H9 (cell line): ENCODE results near the gene DGUOK. TPM values are rescaled to one million over a fixed set of nuclear protein-coding genes. Genes with fewer than 3 reads are reported as not detected.

Experiments
- DNase-seq: peaks from one replicate; pipeline ENCODE4 v3.0.0-alpha.2; 2017
- H2AFZ ChIP-seq: one replicate; pipeline ENCODE4 v1.6.1; 2013; ENCODE audit warnings: mild to moderate bottlenecking, low read length, control low read depth, moderate library complexity
- H2AK5ac ChIP-seq: 2 replicates; pipeline ENCODE4 v1.6.1; 2013; ENCODE audit warnings: low read length, control low read depth, mixed read lengths; ENCODE audit not compliant: insufficient read length
- H2BK120ac ChIP-seq: one replicate; pipeline ENCODE4 v1.6.1; 2013; ENCODE audit warnings: low read depth, mild to moderate bottlenecking, low read length, control low read depth, inconsistent platforms; ENCODE audit not compliant: poor library complexity, severe bottlenecking
- H2BK12ac ChIP-seq: 2 replicates; pipeline ENCODE4 v1.6.1; 2013; ENCODE audit warnings: low read length, control low read depth, mixed read lengths, low read depth; ENCODE audit not compliant: insufficient read length
- H2BK15ac ChIP-seq: 2 replicates; pipeline ENCODE4 v1.6.1; 2013; ENCODE audit warnings: low read depth, low read length, control low read depth
- H2BK20ac ChIP-seq: one replicate; pipeline ENCODE4 v1.6.1; 2013; ENCODE audit warnings: low read depth, mild to moderate bottlenecking, low read length, control low read depth, inconsistent platforms; ENCODE audit not compliant: poor library complexity, severe bottlenecking
- H2BK5ac ChIP-seq: 2 replicates; pipeline ENCODE4 v1.6.1; 2013; ENCODE audit warnings: low read length, control low read depth, mixed read lengths; ENCODE audit not compliant: insufficient read length
- H3K14ac ChIP-seq: 2 replicates; pipeline ENCODE4 v1.6.1; 2013; ENCODE audit warnings: low read length, control low read depth; ENCODE audit not compliant: insufficient read depth
- H3K18ac ChIP-seq: 2 replicates; pipeline ENCODE4 v1.6.1; 2013; ENCODE audit warnings: low read depth, mild to moderate bottlenecking, mixed read lengths, low read length, control low read depth; ENCODE audit not compliant: insufficient read length
- H3K23ac ChIP-seq: 2 replicates; pipeline ENCODE4 v1.6.1; 2013; ENCODE audit warnings: low read length, control low read depth, mixed read lengths, low read depth; ENCODE audit not compliant: insufficient read length
- H3K23me2 ChIP-seq: 2 replicates; pipeline ENCODE4 v1.6.1; 2013; ENCODE audit warnings: low read depth, mild to moderate bottlenecking, mixed read lengths, low read length, control low read depth; ENCODE audit not compliant: insufficient read length, poor library complexity, severe bottlenecking
- H3K27ac ChIP-seq: 2 replicates; pipeline ENCODE4 v1.5.1; 2013; ENCODE audit warnings: low read length, control low read depth, mixed read lengths, low read depth; ENCODE audit not compliant: insufficient read length
- H3K27me3 ChIP-seq: 2 replicates; pipeline ENCODE4 v1.6.1; 2013; ENCODE audit warnings: low read length, control low read depth, inconsistent platforms; ENCODE audit not compliant: insufficient read depth
- H3K4ac ChIP-seq: 2 replicates; pipeline ENCODE4 v1.6.1; 2013; ENCODE audit warnings: low read depth, mild to moderate bottlenecking, control low read depth, inconsistent platforms, low read length, moderate library complexity
- H3K4me1 ChIP-seq: 2 replicates; pipeline ENCODE4 v1.6.1; 2013; ENCODE audit warnings: low read length, control low read depth, inconsistent platforms; ENCODE audit not compliant: insufficient read depth
- H3K4me2 ChIP-seq: 2 replicates; pipeline ENCODE4 v1.6.1; 2013; ENCODE audit warnings: low read length, control low read depth, mixed read lengths; ENCODE audit not compliant: insufficient read length, insufficient read depth
- H3K56ac ChIP-seq: 2 replicates; pipeline ENCODE4 v1.6.1; 2013; ENCODE audit warnings: low read depth, mild to moderate bottlenecking, mixed read lengths, low read length, control low read depth; ENCODE audit not compliant: insufficient read length
- H3K79me1 ChIP-seq: 2 replicates; pipeline ENCODE4 v1.6.1; 2013; ENCODE audit warnings: low read depth, mild to moderate bottlenecking, moderate library complexity, low read length, control low read depth, inconsistent platforms; ENCODE audit not compliant: insufficient read depth, poor library complexity, severe bottlenecking
- H3K79me2 ChIP-seq: 2 replicates; pipeline ENCODE4 v1.6.1; 2013; ENCODE audit warnings: low read length, control low read depth, inconsistent platforms; ENCODE audit not compliant: insufficient read depth
- H3K9ac ChIP-seq: 2 replicates; pipeline ENCODE4 v1.6.1; 2013; ENCODE audit warnings: low read length, control low read depth, mixed read lengths; ENCODE audit not compliant: insufficient read length; ENCODE audit errors: extremely low read depth
- H3K9me3 ChIP-seq: one replicate; pipeline ENCODE4 v1.6.1; 2013; ENCODE audit warnings: low read depth, low read length, inconsistent platforms; ENCODE audit not compliant: control insufficient read depth
- H3T11ph ChIP-seq: one replicate; pipeline ENCODE4 v1.6.1; 2013; ENCODE audit warnings: mild to moderate bottlenecking, low read length, control low read depth, inconsistent platforms
- H4K20me1 ChIP-seq: one replicate; pipeline ENCODE4 v1.6.1; 2013; ENCODE audit not compliant: control insufficient read depth, insufficient read length, insufficient read depth
- H4K5ac ChIP-seq: 2 replicates; pipeline ENCODE4 v1.6.1; 2013; ENCODE audit warnings: low read depth, mild to moderate bottlenecking, mixed read lengths, low read length, control low read depth; ENCODE audit not compliant: insufficient read length
- H4K8ac ChIP-seq: replicated peaks from 2 replicates; pipeline ENCODE4 v1.6.1; 2013; ENCODE audit warnings: low read length, control low read depth, mixed read lengths, low read depth; ENCODE audit not compliant: insufficient read length
- H4K91ac ChIP-seq: 2 replicates; pipeline ENCODE4 v1.6.1; 2013; ENCODE audit warnings: low read depth, mild to moderate bottlenecking, moderate library complexity, mixed read lengths, low read length, control low read depth; ENCODE audit not compliant: insufficient read length
- H3K27ac Mint-ChIP-seq, 3 experiments: 2 replicates in 2 of 3; 3 replicates in 1 of 3; pipeline ENCODE4 v1.8.0; 2020 to 2021; ENCODE audit warnings: mixed read lengths in 3 of 3, mild to moderate bottlenecking in 1 of 3, moderate library complexity in 1 of 3
- H3K27me3 Mint-ChIP-seq: 2 replicates; pipeline ENCODE4 v1.8.0; 2021; ENCODE audit warnings: low read depth, mild to moderate bottlenecking, moderate library complexity, mixed read lengths
- H3K36me3 Mint-ChIP-seq, 3 experiments: 2 replicates in 2 of 3; 3 replicates in 1 of 3; pipeline ENCODE4 v1.8.0; 2020 to 2021; ENCODE audit warnings: low read depth in 3 of 3, mixed read lengths in 3 of 3; ENCODE audit not compliant: insufficient read depth in 1 of 3
- H3K4me1 Mint-ChIP-seq, 2 experiments: 2 replicates each; pipeline ENCODE4 v1.8.0; 2020; ENCODE audit warnings: mixed read lengths in 2 of 2
- H3K4me3 Mint-ChIP-seq, 2 experiments: 2 replicates in 1 of 2; 3 replicates in 1 of 2; pipeline ENCODE4 v1.8.0; 2020 to 2021; ENCODE audit warnings: mild to moderate bottlenecking in 2 of 2, mixed read lengths in 2 of 2, moderate library complexity in 1 of 2
- H3K9me3 Mint-ChIP-seq, 2 experiments: 2 replicates in 1 of 2; 3 replicates in 1 of 2; pipeline ENCODE4 v1.8.0; 2020; ENCODE audit warnings: mild to moderate bottlenecking in 2 of 2, mixed read lengths in 2 of 2, moderate library complexity in 1 of 2
- CTCF ChIP-seq: fragments of 200-600 bp; sonication (generic); conservative IDR thresholded peaks from 3 replicates; pipeline ENCODE4 v1.8.0; 2021; ENCODE audit warnings: antibody characterized with exemption, mild to moderate bottlenecking
- WGBS: extraction: QIAGEN DNeasy Blood & Tissue Kit; methylation state at CpG from one replicate; pipeline ENCODE4 v1.1.7; 2013; ENCODE audit warnings: missing lambda C conversion rate, low lambda C conversion rate, mixed read lengths; ENCODE audit not compliant: insufficient read length; ENCODE audit errors: extremely low coverage; 5-methylcytosine and 5-hydroxymethylcytosine counted together
- total RNA-seq: library from RNA; stranded (reverse); gene quantifications from 2 replicates; pipeline ENCODE4 v1.2.1, GENCODE V29; 2021

Gene DGUOK
- total RNA-seq, 1 experiment from 2014 or later: 98.5 TPM

DNA sequence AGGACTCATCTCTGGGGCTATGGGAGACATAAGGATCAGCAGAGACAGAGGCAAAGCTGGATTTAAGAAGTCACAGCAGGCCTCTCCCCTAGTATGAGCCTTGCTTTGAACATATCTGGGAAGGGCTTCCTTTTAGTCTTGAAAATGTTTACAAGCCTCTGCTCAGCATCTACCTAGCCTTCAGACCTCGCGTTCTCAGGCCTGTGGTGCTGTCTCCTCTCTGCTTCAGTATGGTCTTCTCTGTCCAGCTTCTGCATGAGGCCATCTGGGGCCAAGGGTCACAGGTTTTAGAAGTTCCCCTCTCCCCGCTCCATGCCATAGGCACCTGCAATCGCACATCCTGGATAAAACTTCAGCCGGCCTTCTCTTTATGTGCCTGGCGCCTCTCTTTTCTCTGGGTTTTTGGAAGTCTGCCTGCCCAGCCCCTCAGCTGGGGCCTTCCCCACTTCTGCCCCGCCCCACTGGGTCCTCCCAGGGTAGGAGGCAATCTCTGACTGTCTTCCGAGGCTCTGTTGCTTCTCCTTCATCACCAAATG, 26.8 kb upstream of the DGUOK start:
- no peak overlapping the region for H3K4me3 Mint-ChIP-seq
- Histone ChIP-seq H3K9ac (no peak overlapping the region), H3T11ph (no peak overlapping the region), H3K23ac (no peak overlapping the region), H2AK5ac (no peak overlapping the region), H3K18ac (no peak overlapping the region), H4K91ac (no peak overlapping the region), H4K5ac (no peak overlapping the region), H4K20me1 (no peaks in the 10 kb centered on the region), H3K4me1 (no peaks in the 10 kb centered on the region), H2BK5ac (no peak overlapping the region), H3K23me2 (no peaks in the 10 kb centered on the region), H2BK20ac (no peak overlapping the region), H3K14ac (no peak overlapping the region), H3K27me3 (no peaks in the 10 kb centered on the region), H3K4me2 (no peak overlapping the region), H3K79me2 (no peaks in the 10 kb centered on the region), H2BK120ac (no peak overlapping the region), H2BK12ac (no peak overlapping the region), H4K8ac (no peak overlapping the region), H3K27ac (no peak overlapping the region), H3K79me1 (no peaks in the 10 kb centered on the region), H3K9me3 (no peaks in the 10 kb centered on the region), H3K4ac (no peak overlapping the region), H2BK15ac (no peak overlapping the region), H2AFZ (no peak overlapping the region), H3K56ac (no peak overlapping the region)
- H3K27ac Mint-ChIP-seq: no peak overlapping the region
- H3K4me1 Mint-ChIP-seq: peaks cover 4 to 6% of the 10 kb centered on the region in 2 experiments; a peak in 1 of 4 replicates
- no CpG with 5 or more reads among the region's 8 CpGs for WGBS
- peaks cover 8% of the 10 kb centered on the region for H3K27me3 Mint-ChIP-seq
- no peaks in the 10 kb centered on the region; a peak in 1 of 7 replicates for H3K36me3 Mint-ChIP-seq
- no peaks in the 10 kb centered on the region for H3K9me3 Mint-ChIP-seq
- no peak for TF ChIP-seq CTCF
- DNase-seq: no peak
